ENCODE data around the gene MUC6.
"Not testable (repeated sequence)": the region's sequence is repeated elsewhere in the genome, so short reads cannot be mapped to it uniquely, and the experiment has no call there.

The MUC6 gene

GRCh38 chr11:1022908-1023810 is 13.4 kb downstream of the MUC6 start:
- no peak for DNase-seq

GRCh38 chr11:1022411-1022810 is 14.1 kb downstream of the MUC6 start:
- no peak for DNase-seq

GRCh38 chr11:1020211-1020905 is 16.2 kb downstream of the MUC6 start:
- no peak for DNase-seq

GRCh38 chr11:1019321-1019910 is 17.1 kb downstream of the MUC6 start:
- no peak for DNase-seq

- no peak for DNase-seq
Observed at GRCh38 chr11:1018091-1018490, 18.4 kb downstream of the MUC6 start.

GRCh38 chr11:1017269-1018005 is 19.1 kb downstream of the MUC6 start:
- no peak for DNase-seq

- DNase-seq: not testable (repeated sequence)
Observed at GRCh38 chr11:1016610-1017126, 19.9 kb downstream of the MUC6 start.

- no peak for DNase-seq
Observed at GRCh38 chr11:1015826-1016545, 20.5 kb downstream of the MUC6 start.

- DNase-seq: no peak
Observed at GRCh38 chr11:1015064-1015463, 21.5 kb downstream of the MUC6 start.

- DNase-seq: no peak
Observed at GRCh38 chr11:1014276-1014675, 22.2 kb downstream of the MUC6 start.

- DNase-seq: no peak
Observed at GRCh38 chr11:1013631-1013935, 22.9 kb downstream of the MUC6 start.

- DNase-seq: no peak
Observed at GRCh38 chr11:1012740-1013630, 23.5 kb downstream of the MUC6 start.

GRCh38 chr11:1012291-1012690 is 24.2 kb downstream of the MUC6 start:
- no peak for DNase-seq

GRCh38 chr11:1011320-1011698 is 25.2 kb downstream of the MUC6 start:
- DNase-seq: no peak

GRCh38 chr11:1010551-1011319 is 25.8 kb downstream of the MUC6 start:
- DNase-seq: no peak

- DNase-seq: no peak
Observed at GRCh38 chr11:1009991-1010390, 26.5 kb downstream of the MUC6 start.

- DNase-seq: no peak
Observed at GRCh38 chr11:1009371-1009770, 27.1 kb downstream of the MUC6 start.

GRCh38 chr11:1008803-1009145 is 27.7 kb downstream of the MUC6 start:
- DNase-seq: no peak

- no peak for DNase-seq
Observed at GRCh38 chr11:1008001-1008802, 28.3 kb downstream of the MUC6 start.

- DNase-seq: no peak
Observed at GRCh38 chr11:1007279-1007678, 29.2 kb downstream of the MUC6 start.
